ENCODE results near the gene ANKMY1. TPM values are rescaled to one million over a fixed set of nuclear protein-coding genes. Genes with fewer than 3 reads are reported as not detected.

The ANKMY1 gene
- total RNA-seq, 1 donor from 2014 or later, result 7.2 TPM

DNA sequence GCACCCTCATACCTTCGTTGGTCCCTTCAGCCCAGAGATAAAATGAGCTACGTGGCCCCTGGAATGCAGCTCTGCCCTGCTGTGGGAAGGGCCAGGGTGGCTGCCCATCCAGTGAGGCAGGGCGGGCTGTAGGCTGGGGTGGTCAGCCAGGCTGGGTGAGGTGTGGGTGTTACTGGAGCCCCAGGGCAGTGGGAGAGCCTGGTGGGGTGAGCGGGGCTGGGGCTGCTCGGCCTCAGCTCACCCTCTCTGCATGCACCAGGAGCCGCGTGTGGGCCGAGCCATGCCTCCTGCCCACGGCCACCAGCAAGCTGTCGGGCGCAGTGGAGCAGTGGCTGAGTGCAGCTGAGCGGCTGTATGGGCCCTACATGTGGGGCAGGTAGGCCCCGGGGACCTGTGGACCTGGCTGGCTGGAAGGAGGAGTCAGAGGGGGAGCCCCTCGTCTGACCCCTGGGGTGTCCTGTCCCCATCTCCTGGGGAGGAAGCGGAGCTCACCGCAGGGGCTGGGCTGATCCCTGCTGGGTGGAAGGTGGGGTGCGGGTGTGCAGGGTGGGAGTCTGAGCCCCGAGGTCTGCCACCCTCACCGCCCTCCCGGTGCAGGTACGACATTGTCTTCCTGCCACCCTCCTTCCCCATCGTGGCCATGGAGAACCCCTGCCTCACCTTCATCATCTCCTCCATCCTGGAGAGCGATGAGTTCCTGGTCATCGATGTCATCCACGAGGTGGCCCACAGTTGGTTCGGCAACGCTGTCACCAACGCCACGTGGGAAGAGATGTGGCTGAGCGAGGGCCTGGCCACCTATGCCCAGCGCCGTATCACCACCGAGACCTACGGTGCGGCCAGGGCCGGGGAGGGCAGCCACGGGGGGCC, 16.0 kb upstream of the ANKMY1 start:
- Histone ChIP-seq H3K36me3 (ENCODE audit: insufficient read depth, low read length) (no peaks in the 10 kb centered on the region), H3K79me2 (ENCODE audit: insufficient read depth, low read length) (peaks cover 7% of the 10 kb centered on the region), H3K27ac (ENCODE audit: low read depth, low read length) (no peak overlapping the region), H3K27me3 (ENCODE audit: insufficient read depth, low read length) (no peaks in the 10 kb centered on the region), H3K4me1 (ENCODE audit: insufficient read depth, low read length) (no peaks in the 10 kb centered on the region), H3K4me3 (ENCODE audit: insufficient read depth, low read depth, low read length) (no peak overlapping the region), H2AFZ (ENCODE audit: low read depth, low read length) (no peak overlapping the region), H4K20me1 (ENCODE audit: insufficient read depth, low read length) (peaks cover 28% of the 10 kb centered on the region), H3K4me2 (ENCODE audit: low read length) (no peak overlapping the region), H3K9me3 (ENCODE audit: insufficient read depth, low read depth, low read length) (no peaks in the 10 kb centered on the region), H3K9ac (ENCODE audit: low read length) (no peak overlapping the region)
- DNase-seq (ENCODE audit: low read depth) (no peak), FAIRE-seq (no peak)
- Mint-ChIP-seq H3K9me3 (ENCODE audit: unreplicated experiment) (no peaks in the 10 kb centered on the region), H3K4me1 (ENCODE audit: low read depth, unreplicated experiment) (no peaks in the 10 kb centered on the region), H3K27ac (ENCODE audit: unreplicated experiment) (no peak overlapping the region), H3K27me3 (ENCODE audit: low read depth, unreplicated experiment) (no peaks in the 10 kb centered on the region), H3K36me3 (ENCODE audit: low read depth, unreplicated experiment) (no peaks in the 10 kb centered on the region), H3K4me3 (ENCODE audit: unreplicated experiment) (no peak overlapping the region)
- TF ChIP-seq, protein P1, sequence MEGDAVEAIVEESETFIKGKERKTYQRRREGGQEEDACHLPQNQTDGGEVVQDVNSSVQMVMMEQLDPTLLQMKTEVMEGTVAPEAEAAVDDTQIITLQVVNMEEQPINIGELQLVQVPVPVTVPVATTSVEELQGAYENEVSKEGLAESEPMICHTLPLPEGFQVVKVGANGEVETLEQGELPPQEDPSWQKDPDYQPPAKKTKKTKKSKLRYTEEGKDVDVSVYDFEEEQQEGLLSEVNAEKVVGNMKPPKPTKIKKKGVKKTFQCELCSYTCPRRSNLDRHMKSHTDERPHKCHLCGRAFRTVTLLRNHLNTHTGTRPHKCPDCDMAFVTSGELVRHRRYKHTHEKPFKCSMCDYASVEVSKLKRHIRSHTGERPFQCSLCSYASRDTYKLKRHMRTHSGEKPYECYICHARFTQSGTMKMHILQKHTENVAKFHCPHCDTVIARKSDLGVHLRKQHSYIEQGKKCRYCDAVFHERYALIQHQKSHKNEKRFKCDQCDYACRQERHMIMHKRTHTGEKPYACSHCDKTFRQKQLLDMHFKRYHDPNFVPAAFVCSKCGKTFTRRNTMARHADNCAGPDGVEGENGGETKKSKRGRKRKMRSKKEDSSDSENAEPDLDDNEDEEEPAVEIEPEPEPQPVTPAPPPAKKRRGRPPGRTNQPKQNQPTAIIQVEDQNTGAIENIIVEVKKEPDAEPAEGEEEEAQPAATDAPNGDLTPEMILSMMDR (IDR thresholded peaks at IDR 0.05; ENCODE audit: insufficient read depth, low read depth, low read length), result no peak
- no peak for TF ChIP-seq EZH2 (IDR thresholded peaks at IDR 0.05; ENCODE audit: insufficient read depth, low read length)

DNA sequence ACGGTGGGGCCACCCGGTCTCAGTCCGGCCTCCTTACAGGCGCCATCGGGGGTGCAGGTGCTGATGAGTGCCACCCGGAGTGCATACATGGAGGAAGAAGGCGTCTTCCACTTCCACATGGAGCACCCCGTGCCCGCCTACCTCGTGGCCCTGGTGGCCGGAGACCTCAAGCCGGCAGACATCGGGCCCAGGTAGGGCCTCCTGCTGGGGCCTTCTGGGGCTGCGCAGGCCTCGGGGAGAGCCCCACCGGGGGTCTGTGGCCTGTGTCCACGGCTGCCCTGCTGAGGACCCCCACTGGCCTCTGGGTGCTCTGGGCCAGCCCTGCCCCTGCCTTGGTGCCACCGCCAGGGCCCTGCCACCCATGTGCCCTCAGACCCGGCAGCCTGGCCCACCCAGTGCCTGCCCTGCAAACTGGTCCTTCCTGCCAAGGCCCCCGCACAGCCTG, 15.3 kb upstream of the ANKMY1 start:
- Histone ChIP-seq H3K4me3 (ENCODE audit: insufficient read depth, low read depth, low read length) (no peak overlapping the region), H3K36me3 (ENCODE audit: insufficient read depth, low read length) (no peaks in the 10 kb centered on the region), H3K27ac (ENCODE audit: low read depth, low read length) (no peak overlapping the region), H3K4me1 (ENCODE audit: insufficient read depth, low read length) (no peaks in the 10 kb centered on the region), H3K9me3 (ENCODE audit: insufficient read depth, low read depth, low read length) (no peaks in the 10 kb centered on the region), H3K4me2 (ENCODE audit: low read length) (no peak overlapping the region), H3K9ac (ENCODE audit: low read length) (no peak overlapping the region), H2AFZ (ENCODE audit: low read depth, low read length) (no peak overlapping the region), H4K20me1 (ENCODE audit: insufficient read depth, low read length) (peaks cover 28% of the 10 kb centered on the region), H3K27me3 (ENCODE audit: insufficient read depth, low read length) (no peaks in the 10 kb centered on the region), H3K79me2 (ENCODE audit: insufficient read depth, low read length) (peaks cover 7% of the 10 kb centered on the region)
- FAIRE-seq (no peak), DNase-seq (ENCODE audit: low read depth) (no peak)
- H3K4me3 Mint-ChIP-seq (ENCODE audit: unreplicated experiment), result no peak overlapping the region
- H3K36me3 Mint-ChIP-seq (ENCODE audit: low read depth, unreplicated experiment), result no peaks in the 10 kb centered on the region
- no peak for TF ChIP-seq EZH2 (IDR thresholded peaks at IDR 0.05; ENCODE audit: insufficient read depth, low read length)
- TF ChIP-seq, protein P1 (IDR thresholded peaks at IDR 0.05; ENCODE audit: insufficient read depth, low read depth, low read length), result no peak
- no peaks in the 10 kb centered on the region for H3K9me3 Mint-ChIP-seq (ENCODE audit: unreplicated experiment)
- no peak overlapping the region for H3K27ac Mint-ChIP-seq (ENCODE audit: unreplicated experiment)
- H3K4me1 Mint-ChIP-seq (ENCODE audit: low read depth, unreplicated experiment), result no peaks in the 10 kb centered on the region
- H3K27me3 Mint-ChIP-seq (ENCODE audit: low read depth, unreplicated experiment), result no peaks in the 10 kb centered on the region

All from astrocyte (in vitro differentiated cells and primary cell).